ENCODE results near the gene DEFB131A.
"Not testable (repeated sequence)": the region's sequence is repeated elsewhere in the genome, so short reads cannot be mapped to it uniquely, and the experiment has no call there.

DEFB131A gene

DNA sequence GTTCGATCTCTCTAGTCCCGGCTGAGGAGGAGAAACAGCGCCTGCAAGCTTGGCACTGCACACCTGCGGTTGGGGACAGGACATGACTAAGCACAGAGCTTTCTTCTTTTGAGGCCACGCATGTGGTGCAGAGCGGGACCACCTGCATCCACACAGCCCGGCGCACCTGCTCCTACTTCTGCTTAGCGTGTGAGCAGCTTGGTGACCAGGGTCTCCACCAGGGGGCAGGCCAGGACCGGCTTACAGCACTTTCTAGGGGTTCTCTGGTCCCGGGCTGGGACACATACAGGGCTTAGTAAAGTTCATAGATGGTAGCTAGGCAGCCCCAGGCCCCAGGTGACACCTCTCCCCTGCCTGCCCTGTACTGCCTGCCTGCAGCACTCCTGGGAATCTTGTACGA lies 51.2 kb downstream of the DEFB131A start:
- not testable (repeated sequence) for FAIRE-seq

DNA sequence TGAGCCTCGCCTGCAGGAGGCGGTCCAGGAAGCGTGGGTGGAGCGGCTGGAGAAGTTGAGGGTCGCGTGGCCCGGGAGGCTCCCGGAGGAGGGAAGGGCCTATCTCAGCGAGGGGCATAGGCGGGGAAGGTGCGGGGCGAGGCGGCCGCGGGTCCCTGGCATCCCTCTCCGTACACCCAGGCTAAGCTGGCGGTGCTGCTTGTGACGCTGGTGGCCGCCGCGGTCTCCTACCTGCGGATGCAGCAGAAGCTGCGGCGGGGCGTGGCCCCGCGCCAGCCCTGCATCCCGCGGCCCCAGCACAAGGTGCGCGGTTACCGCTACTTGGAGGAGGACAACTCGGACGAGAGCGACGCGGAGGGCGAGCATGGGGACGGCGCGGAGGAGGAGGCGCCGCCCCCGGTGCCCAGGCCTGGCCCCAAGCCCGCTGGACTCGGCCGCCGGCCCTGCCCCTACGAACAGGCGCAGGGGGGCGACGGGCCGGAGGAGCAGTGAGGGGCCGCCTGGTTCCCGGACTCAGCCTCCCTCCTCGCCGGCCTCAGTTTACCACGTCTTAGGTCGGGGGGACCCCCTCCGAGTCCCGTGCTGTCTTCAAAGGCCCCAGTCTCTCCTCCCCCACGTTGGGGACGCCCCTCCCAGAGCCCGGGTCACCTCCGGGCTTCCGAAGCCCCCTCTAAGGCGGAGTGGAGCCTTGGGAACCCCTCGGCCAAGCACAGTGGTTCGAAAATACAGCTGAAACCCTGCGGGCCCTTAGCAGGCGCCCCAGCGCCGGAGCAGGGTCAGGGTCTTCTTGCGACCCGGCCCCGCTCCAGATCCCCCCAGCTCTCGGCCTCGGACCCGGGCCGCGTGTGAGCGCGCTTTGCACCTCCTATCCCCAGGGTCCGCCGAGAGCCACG lies 53.6 kb downstream of the DEFB131A start:
- not testable (repeated sequence) for FAIRE-seq

DNA sequence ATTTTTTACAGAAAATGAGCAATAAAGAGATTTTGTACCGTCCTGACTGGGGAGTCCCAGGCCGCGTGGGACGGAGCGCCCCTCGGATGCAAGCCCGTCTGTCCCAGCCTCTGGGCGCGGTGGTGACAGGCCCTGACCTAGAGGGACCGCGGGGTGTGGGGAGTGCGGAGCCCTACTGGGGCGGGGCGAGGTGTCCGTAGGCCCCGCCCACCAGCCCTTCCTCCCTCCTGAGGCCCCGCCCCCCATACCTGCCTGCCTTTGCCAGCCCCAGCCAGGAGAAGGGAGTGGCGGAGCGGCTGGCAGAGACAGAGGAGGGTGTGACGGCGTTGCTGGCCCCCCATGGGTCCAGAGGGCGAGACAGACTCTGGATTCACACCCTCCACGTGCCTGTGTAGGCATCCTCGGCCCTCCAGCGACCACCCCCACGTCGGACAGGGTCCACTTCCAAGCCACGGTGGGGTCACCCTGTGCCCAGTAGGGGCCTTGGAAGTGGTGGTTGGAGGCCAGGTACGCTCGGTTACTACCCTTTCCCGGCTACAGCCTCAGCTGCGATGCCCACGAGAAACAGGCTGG lies 54.3 kb downstream of the DEFB131A start:
- FAIRE-seq = not testable (repeated sequence)

DNA sequence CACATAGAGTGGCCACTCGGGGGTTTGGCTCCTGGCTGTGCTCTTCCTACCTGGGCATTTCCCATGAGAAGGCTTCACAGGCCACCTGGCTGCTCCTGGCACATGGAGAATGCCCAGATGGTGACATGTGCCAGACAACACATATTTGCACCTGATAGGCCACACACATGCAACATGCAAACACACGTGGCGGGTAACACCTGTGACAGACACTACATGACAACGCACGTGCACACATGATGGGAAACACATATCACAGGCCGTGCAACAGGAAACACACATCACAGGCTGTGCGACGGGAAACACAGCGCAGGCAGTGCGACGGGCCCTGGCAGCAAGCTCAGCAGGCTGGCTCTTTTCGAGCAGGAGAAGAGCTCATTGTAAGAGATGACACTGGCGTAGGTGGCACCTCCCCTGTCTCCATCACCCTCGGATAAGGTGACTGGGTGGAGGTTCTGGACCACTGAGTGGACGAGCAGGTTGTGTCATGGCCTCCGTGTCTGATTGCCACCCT lies 55.8 kb downstream of the DEFB131A start:
- not testable (repeated sequence) for FAIRE-seq

Data from islet of Langerhans (tissue), 1 donor.